ENCODE results near the gene TMEM114. TPM values are rescaled to one million over a fixed set of nuclear protein-coding genes. Genes with fewer than 3 reads are reported as not detected.

The TMEM114 gene
- total RNA-seq, 1 experiment from 2014 or later = not detected

DNA sequence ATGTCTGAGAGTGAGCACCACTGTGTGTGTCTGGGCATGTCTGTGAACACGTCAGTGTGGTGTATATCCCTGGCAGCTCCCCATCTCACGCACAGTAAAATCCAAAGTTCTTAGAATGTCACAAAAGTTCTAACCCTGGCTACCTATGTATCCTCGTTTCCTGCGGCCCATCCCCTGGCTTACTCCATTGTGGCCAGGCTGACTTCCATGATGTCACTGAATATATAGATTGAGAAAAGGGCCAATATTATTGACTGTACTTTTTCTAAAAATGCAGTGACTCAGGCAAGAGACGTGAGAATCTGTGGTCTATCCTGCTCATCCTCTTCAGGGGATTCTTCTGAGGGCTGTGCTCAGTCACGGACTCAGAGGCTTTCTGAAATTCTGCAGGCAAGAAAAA is 30.2 kb upstream of the TMEM114 start:
- H3K4me3 ChIP-seq (ENCODE audit: low read depth, low read length) = no peak overlapping the region
- H3K27ac Mint-ChIP-seq (ENCODE audit: unreplicated experiment) = no peak overlapping the region

GRCh38 chr16:8619671-8620370 is 29.5 kb upstream of the TMEM114 start:
- H3K27ac Mint-ChIP-seq (ENCODE audit: unreplicated experiment) = no peak overlapping the region
- Histone ChIP-seq H3K9me3 (no peaks in the 10 kb centered on the region), H3K4me1 (no peaks in the 10 kb centered on the region), H3K27me3 (replicated peaks; ENCODE audit: control insufficient read depth, insufficient read depth, low read length) (no peaks in the 10 kb centered on the region), H3K4me3 (ENCODE audit: low read depth, low read length) (no peak overlapping the region), H3K36me3 (ENCODE audit: control insufficient read depth, insufficient read depth, low read length) (no peaks in the 10 kb centered on the region; the same call in 1 of the 2 replicates)
- H3K4me1 Mint-ChIP-seq (ENCODE audit: low read depth, unreplicated experiment) = no peaks in the 10 kb centered on the region
- H3K36me3 Mint-ChIP-seq (ENCODE audit: insufficient read depth, unreplicated experiment) = peaks cover 8% of the 10 kb centered on the region
- DNase-seq = no peak
- no peaks in the 10 kb centered on the region for H3K27me3 Mint-ChIP-seq (ENCODE audit: insufficient read depth, unreplicated experiment)
- POLR2A ChIA-PET = no interaction called here
- no TSS peak for BruUV-seq (replicated peaks)
- H3K4me3 Mint-ChIP-seq (ENCODE audit: unreplicated experiment) = no peak overlapping the region
- CTCF ChIA-PET = no interaction called here
- no peaks in the 10 kb centered on the region for H3K9me3 Mint-ChIP-seq (ENCODE audit: unreplicated experiment)
- TF ChIP-seq CTCF (IDR thresholded peaks at IDR 0.05; ENCODE audit: insufficient read depth in 1 of 2, low read depth in 1 of 2, low read length in 1 of 2, severe bottlenecking in 1 of 2, unreplicated experiment in 1 of 2) = no peak
- intact Hi-C loops (cut with micrococcal nuclease; ENCODE audit: unreplicated experiment) = no loop called here

More for the DNA sequence above, 30.2 kb upstream of the TMEM114 start:
- no peak for TF ChIP-seq CTCF (IDR thresholded peaks at IDR 0.05; ENCODE audit: insufficient read depth in 1 of 2, low read depth in 1 of 2, low read length in 1 of 2, severe bottlenecking in 1 of 2, unreplicated experiment in 1 of 2)
- Histone ChIP-seq H3K4me1 (no peaks in the 10 kb centered on the region), H3K36me3 (ENCODE audit: control insufficient read depth, insufficient read depth, low read length) (no peaks in the 10 kb centered on the region; the same call in 1 of the 2 replicates), H3K9me3 (no peaks in the 10 kb centered on the region), H3K27me3 (replicated peaks; ENCODE audit: control insufficient read depth, insufficient read depth, low read length) (no peaks in the 10 kb centered on the region)
- H3K4me3 Mint-ChIP-seq (ENCODE audit: unreplicated experiment) = peak overlapping the region; percentile 90
- peaks cover 8% of the 10 kb centered on the region for H3K36me3 Mint-ChIP-seq (ENCODE audit: insufficient read depth, unreplicated experiment)
- H3K4me1 Mint-ChIP-seq (ENCODE audit: low read depth, unreplicated experiment) = no peaks in the 10 kb centered on the region
- DNase-seq = no peak
- ChIA-PET CTCF (no interaction called here), POLR2A (interaction anchor here (0.6 kb wide), 1 partner anchor 25 kb away, joined by 3 read pairs; no protein-coding TSS in a partner anchor)
- H3K9me3 Mint-ChIP-seq (ENCODE audit: unreplicated experiment) = no peaks in the 10 kb centered on the region
- BruUV-seq (replicated peaks) = no TSS peak
- no peaks in the 10 kb centered on the region for H3K27me3 Mint-ChIP-seq (ENCODE audit: insufficient read depth, unreplicated experiment)
- intact Hi-C loops (cut with micrococcal nuclease; ENCODE audit: unreplicated experiment) = no loop called here

GRCh38 chr16:8614435-8615029 is 24.2 kb upstream of the TMEM114 start:
- Mint-ChIP-seq H3K27ac (ENCODE audit: unreplicated experiment) (no peak overlapping the region), H3K9me3 (ENCODE audit: unreplicated experiment) (no peaks in the 10 kb centered on the region), H3K36me3 (ENCODE audit: insufficient read depth, unreplicated experiment) (no peaks in the 10 kb centered on the region), H3K4me3 (ENCODE audit: unreplicated experiment) (no peak overlapping the region), H3K27me3 (ENCODE audit: insufficient read depth, unreplicated experiment) (peaks cover 6% of the 10 kb centered on the region), H3K4me1 (ENCODE audit: low read depth, unreplicated experiment) (no peaks in the 10 kb centered on the region)
- Histone ChIP-seq H3K4me3 (ENCODE audit: low read depth, low read length) (no peak overlapping the region), H3K36me3 (ENCODE audit: control insufficient read depth, insufficient read depth, low read length) (no peaks in the 10 kb centered on the region), H3K4me1 (no peaks in the 10 kb centered on the region), H3K9me3 (no peaks in the 10 kb centered on the region), H3K27me3 (replicated peaks; ENCODE audit: control insufficient read depth, insufficient read depth, low read length) (no peaks in the 10 kb centered on the region)
- no peak for DNase-seq
- POLR2A ChIA-PET = no interaction called here
- BruUV-seq (replicated peaks) = no TSS peak
- intact Hi-C loops (cut with micrococcal nuclease; ENCODE audit: unreplicated experiment) = loop anchor here (2.0 kb wide), 1 partner anchor 42 kb away; no protein-coding TSS in a partner anchor
- TF ChIP-seq CTCF (IDR thresholded peaks at IDR 0.05; ENCODE audit: insufficient read depth in 1 of 2, low read depth in 1 of 2, low read length in 1 of 2, severe bottlenecking in 1 of 2, unreplicated experiment in 1 of 2) = no peak
- CTCF ChIA-PET = no interaction called here

Data from Caco-2 (cell line).